Activated CD8-positive, alpha-beta T cell treated with anti-CD3 and anti-CD28 coated beads for 36 hours (primary cell): ENCODE measurements around the gene RXRB. TPM values are rescaled to one million over a fixed set of nuclear protein-coding genes. Genes with fewer than 3 reads are reported as not detected.

Source experiments
- ATAC-seq: fragments of 200-7000 bp; cut with Tn5 transposase; one replicate; pipeline ENCODE4 v1.10.0; 2021; ENCODE audit warnings: mild to moderate bottlenecking, moderate library complexity
- CTCF ChIA-PET: fragments of 350-600 bp; sonication (Branson Sonifier 250); formaldehyde crosslinking; loops from one replicate; lab custom pipeline; 2021; ENCODE audit warnings: antibody characterized with exemption; lab: Charles Lee
- POLR2A ChIA-PET: fragments of 350-600 bp; sonication (Branson Sonifier 250); formaldehyde crosslinking; loops from one replicate; lab custom pipeline; 2021; ENCODE audit warnings: antibody characterized with exemption; lab: Charles Lee
- DNase-seq: peaks from one replicate; pipeline ENCODE4 v3.0.0-alpha.2; 2020
- H3K27ac Mint-ChIP-seq: one replicate; pipeline ENCODE4 v1.8.0; 2021; ENCODE audit warnings: mild to moderate bottlenecking, mixed read lengths
- H3K27me3 Mint-ChIP-seq: one replicate; pipeline ENCODE4 v1.8.0; 2021; ENCODE audit warnings: mixed read lengths
- H3K36me3 Mint-ChIP-seq: one replicate; pipeline ENCODE4 v1.8.0; 2021; ENCODE audit warnings: low read depth, mixed read lengths
- H3K4me1 Mint-ChIP-seq: one replicate; pipeline ENCODE4 v1.8.0; 2021; ENCODE audit warnings: low read depth, mixed read lengths
- H3K4me3 Mint-ChIP-seq: one replicate; pipeline ENCODE4 v1.8.0; 2021; ENCODE audit warnings: mild to moderate bottlenecking, moderate library complexity, mixed read lengths
- H3K9me3 Mint-ChIP-seq: one replicate; pipeline ENCODE4 v1.8.0; 2021; ENCODE audit warnings: mixed read lengths
- intact Hi-C: fragments of 100-400 bp; cut with micrococcal nuclease; formaldehyde crosslinking; loops from one replicate; pipeline ENCODE4 v1.10.0; 2022
- total RNA-seq, 2 experiments: library from RNA; stranded (reverse); gene quantifications; one replicate each; pipeline ENCODE4 v1.2.3, GENCODE V29; 2021
- TF ChIP-seq, protein P1 (sequence below): fragments of 200-600 bp; IDR thresholded peaks from one replicate; pipeline ENCODE4 v1.8.0; 2022; ENCODE audit warnings: antibody characterized with exemption, mild to moderate bottlenecking

RXRB gene
- total RNA-seq = 10 to 100 TPM; 41.2 to 41.9 TPM

DNA sequence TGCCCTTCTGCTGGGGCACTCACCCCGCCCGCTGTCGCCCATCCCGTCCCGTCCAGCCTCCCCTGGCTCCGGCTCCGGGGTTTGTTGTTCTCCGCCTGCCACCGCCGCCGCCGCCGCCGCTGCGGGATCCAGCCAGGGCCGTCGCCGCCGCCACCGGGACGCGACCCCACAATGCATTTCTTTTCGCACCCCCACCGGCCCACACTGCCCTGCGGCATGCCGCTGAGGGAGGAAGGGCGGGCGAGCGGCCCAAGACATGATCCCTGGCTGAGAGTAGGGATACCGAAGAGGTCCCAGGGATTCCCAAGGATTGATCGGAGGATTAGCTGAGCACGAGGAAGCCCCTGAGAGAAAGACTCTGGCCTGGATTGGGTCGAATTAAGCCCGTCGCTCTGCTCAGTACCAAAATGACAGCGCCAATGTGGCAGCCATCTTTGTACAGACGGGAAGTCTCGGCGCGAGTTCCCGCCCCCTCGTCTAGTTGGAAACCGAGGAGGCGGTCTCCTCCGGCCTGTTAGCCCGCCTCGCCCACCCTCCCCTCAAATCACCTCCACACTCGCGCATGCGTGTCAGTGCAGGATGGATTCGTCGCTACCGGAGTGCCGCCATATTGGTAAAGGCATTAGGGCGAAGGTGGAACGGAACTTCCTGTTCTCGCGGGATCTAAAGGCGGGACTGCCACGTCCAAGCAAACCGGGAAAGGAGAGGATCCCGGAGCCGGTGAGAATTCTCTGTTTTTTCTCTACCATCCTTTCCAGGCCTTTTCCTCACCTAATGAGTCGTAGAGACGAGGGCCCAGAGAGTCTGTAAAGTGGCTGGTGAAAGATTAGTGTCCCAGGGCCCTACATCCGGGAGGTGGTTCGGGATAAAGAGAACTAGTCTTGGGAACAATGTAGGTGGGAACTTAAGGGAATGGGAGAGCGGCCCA, at the start of gene RXRB, which contains the start of gene SLC39A7:
TSS of gene RXRB (minus strand) at position 447 of the 928 bp plus-strand sequence. CDS start at position 258, 189 bp downstream.
TSS of gene SLC39A7 (plus strand) at position 649 of the 928 bp plus-strand sequence. CDS start 379 bp downstream, outside the sequence.
- TF ChIP-seq, protein P1, sequence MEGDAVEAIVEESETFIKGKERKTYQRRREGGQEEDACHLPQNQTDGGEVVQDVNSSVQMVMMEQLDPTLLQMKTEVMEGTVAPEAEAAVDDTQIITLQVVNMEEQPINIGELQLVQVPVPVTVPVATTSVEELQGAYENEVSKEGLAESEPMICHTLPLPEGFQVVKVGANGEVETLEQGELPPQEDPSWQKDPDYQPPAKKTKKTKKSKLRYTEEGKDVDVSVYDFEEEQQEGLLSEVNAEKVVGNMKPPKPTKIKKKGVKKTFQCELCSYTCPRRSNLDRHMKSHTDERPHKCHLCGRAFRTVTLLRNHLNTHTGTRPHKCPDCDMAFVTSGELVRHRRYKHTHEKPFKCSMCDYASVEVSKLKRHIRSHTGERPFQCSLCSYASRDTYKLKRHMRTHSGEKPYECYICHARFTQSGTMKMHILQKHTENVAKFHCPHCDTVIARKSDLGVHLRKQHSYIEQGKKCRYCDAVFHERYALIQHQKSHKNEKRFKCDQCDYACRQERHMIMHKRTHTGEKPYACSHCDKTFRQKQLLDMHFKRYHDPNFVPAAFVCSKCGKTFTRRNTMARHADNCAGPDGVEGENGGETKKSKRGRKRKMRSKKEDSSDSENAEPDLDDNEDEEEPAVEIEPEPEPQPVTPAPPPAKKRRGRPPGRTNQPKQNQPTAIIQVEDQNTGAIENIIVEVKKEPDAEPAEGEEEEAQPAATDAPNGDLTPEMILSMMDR = no peak
- ChIA-PET CTCF (interaction anchor here (1.0 to 6.1 kb wide), 3 partner anchors 49 to 78 kb away, joined by 3 to 51 read pairs (median 6); no protein-coding TSS in a partner anchor), POLR2A (interaction anchor here (0.7 to 1.5 kb wide), 6 partner anchors 9 to 77 kb away, joined by 3 to 4 read pairs (median 3); partner anchors contain the start of genes RPS18 and VPS52)
- no peaks in the 10 kb centered on the region for H3K27me3 Mint-ChIP-seq
- peak; percentile 100 for DNase-seq
- ATAC-seq = peak; percentile 66
- peak within 1 kb of the TSS; percentile 99 for H3K27ac Mint-ChIP-seq
- H3K4me3 Mint-ChIP-seq = peak within 1 kb of the TSS; percentile 98
- intact Hi-C loops = no loop called here
- peaks cover 56% of the 10 kb centered on the region for H3K36me3 Mint-ChIP-seq
- H3K4me1 Mint-ChIP-seq = peaks cover 61% of the 10 kb centered on the region
- no peaks in the 10 kb centered on the region for H3K9me3 Mint-ChIP-seq

DNA sequence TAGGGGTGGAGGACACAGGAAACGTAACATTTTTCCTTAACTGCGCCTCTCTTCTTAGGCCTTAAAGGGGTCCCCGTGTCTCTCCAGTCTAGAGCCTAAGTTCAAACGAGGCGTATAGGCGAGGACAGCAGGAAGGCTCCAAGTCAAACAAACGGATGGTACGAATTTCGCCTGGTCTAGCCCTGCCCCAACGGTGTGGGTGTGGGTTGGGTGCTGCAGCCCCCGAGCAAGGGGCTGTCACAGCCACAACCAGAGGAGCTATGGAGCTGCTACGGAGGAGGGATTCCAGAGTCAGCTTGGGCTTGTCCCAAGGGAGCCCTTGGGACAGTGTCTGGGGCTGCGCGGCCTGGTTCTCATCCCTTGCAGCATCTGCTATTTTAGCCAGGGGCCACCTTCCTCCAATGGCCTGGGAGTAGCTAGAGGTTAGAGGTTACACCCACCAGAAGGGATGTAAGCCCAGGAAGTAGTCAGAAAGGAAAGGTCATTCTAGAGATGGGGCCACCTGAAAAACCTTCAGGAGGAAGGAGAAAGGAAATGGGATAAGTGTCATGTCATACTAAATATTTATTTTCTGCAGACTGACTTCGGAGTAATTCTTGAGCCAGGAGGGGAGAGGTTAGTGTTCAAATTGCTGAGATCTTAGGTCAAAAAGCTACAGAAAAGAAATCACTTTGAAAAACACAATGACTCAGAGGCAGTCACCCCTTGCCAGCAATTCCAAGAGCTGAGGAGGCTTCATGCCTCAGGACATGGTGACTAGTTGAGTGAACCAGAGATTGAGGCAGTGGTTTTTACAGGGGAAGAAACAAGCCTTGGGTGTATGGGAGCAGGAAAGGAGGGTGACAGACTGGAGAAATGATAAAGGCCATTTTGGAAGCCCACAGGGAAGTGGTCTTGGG, 49.5 kb upstream of the RXRB start:
- peak overlapping the region; percentile 95 for H3K27ac Mint-ChIP-seq
- no peak for ATAC-seq
- CTCF ChIA-PET = interaction anchor here (0.6 to 5.2 kb wide), 20 partner anchors 12 to 266 kb away, joined by 3 to 75 read pairs (median 8); partner anchors contain the start of genes RING1, RPS18, RXRB and SLC39A7
- H3K36me3 Mint-ChIP-seq = peaks cover 28% of the 10 kb centered on the region
- H3K4me3 Mint-ChIP-seq = peak overlapping the region; percentile 92
- H3K27me3 Mint-ChIP-seq = no peaks in the 10 kb centered on the region
- POLR2A ChIA-PET = interaction anchor here (0.5 to 5.2 kb wide), 19 partner anchors 9 to 445 kb away, joined by 3 to 53 read pairs (median 6); partner anchors contain the start of genes B3GALT4, HSD17B8, RING1 and RPS18
- TF ChIP-seq, protein P1 = no peak
- peaks cover 34% of the 10 kb centered on the region for H3K4me1 Mint-ChIP-seq
- DNase-seq = peak; percentile 28
- intact Hi-C loops = loop anchor here (2.0 to 10.0 kb wide), 4 partner anchors 38 to 245 kb away; partner anchors contain the start of gene HLA-DOA
- H3K9me3 Mint-ChIP-seq = no peaks in the 10 kb centered on the region

DNA sequence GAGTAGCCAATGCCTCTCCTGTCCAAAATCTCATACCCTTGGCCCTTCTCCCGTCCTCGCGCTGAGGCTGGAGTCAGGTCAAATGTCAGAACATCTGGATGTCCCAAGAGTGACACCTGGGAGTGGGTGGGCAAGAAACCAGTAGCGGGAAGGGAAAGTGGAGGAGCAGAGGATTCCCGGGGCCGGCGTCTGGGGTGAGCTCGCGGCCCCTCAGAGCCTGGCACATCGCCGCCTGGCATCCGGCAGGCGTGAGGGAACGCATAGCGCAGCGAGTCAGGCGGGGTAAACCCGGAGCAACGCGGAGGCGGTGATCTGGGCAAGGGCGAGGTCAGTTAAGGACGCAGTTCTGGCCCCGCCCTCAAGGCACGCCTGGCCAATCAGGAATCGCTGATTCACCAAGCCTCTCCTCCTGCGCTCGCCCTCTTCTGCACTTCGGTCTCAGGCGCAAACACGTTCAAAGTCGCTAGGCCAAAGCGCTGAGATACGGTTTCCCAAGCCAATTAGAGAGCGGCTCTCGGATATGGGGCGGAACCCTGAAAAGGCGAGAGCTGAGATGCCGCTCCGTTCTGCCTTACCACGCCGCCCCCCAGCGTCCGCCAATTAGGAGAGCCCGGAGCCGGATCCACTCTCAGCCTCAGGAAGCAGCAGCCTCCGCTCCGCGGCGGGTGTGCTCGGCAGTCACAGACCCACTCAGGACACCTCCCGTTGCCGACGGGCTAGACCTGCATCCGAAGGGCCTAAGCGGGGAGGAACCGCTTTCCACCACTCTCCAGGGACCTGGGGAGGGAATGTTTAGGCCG, 48.7 kb upstream of the RXRB start:
- peak; percentile 91 for ATAC-seq
- TF ChIP-seq, protein P1 = no peak
- Mint-ChIP-seq H3K36me3 (peaks cover 28% of the 10 kb centered on the region), H3K4me1 (peaks cover 34% of the 10 kb centered on the region), H3K4me3 (peak overlapping the region; percentile 92), H3K27me3 (no peaks in the 10 kb centered on the region), H3K9me3 (no peaks in the 10 kb centered on the region), H3K27ac (peak overlapping the region; percentile 97)
- DNase-seq = peak; percentile 99
- intact Hi-C loops = loop anchor here (2.0 to 10.0 kb wide), 4 partner anchors 37 to 244 kb away; partner anchors contain the start of gene HLA-DOA
- ChIA-PET CTCF (interaction anchor here (0.6 to 5.2 kb wide), 48 partner anchors 10 to 357 kb away, joined by 3 to 75 read pairs (median 6); partner anchors contain the start of genes B3GALT4, HLA-DMA, HLA-DPB1 and HSD17B8), POLR2A (interaction anchor here (0.5 to 5.2 kb wide), 30 partner anchors 9 to 445 kb away, joined by 3 to 53 read pairs (median 6); partner anchors contain the start of genes B3GALT4, COL11A2, HSD17B8 and RING1)

DNA sequence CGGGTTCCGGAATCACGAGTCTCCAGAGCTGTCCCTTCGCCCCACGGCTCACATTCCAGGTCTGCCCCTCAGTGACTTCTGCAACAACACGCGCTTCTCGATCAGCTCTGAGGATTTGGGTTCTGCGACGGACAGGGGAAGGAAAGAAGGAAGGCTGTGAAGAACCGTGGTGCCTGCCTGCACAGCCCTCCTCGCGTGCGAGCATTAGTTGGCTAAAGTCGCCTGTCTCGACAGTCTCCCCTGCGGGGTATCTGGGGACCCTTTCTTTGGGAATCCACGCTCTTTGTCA, 48.1 kb upstream of the RXRB start:
- intact Hi-C loops = loop anchor here (2.0 to 10.0 kb wide), 4 partner anchors 36 to 244 kb away; partner anchors contain the start of gene HLA-DOA
- POLR2A ChIA-PET = interaction anchor here (0.5 to 5.2 kb wide), 25 partner anchors 9 to 395 kb away, joined by 3 to 53 read pairs (median 6); partner anchors contain the start of genes B3GALT4, COL11A2, HSD17B8 and PSMB9

More for the DNA sequence above, 48.1 kb upstream of the RXRB start:
- Mint-ChIP-seq H3K4me3 (peak overlapping the region; percentile 92), H3K4me1 (peaks cover 34% of the 10 kb centered on the region), H3K27me3 (no peaks in the 10 kb centered on the region), H3K27ac (peak overlapping the region; percentile 97), H3K9me3 (no peaks in the 10 kb centered on the region), H3K36me3 (peaks cover 28% of the 10 kb centered on the region)
- TF ChIP-seq, protein P1 = peak; percentile 65
- CTCF ChIA-PET = interaction anchor here (0.6 to 5.2 kb wide), 46 partner anchors 10 to 356 kb away, joined by 3 to 75 read pairs (median 6); partner anchors contain the start of genes B3GALT4, HLA-DMA, HLA-DPB1 and HSD17B8
- DNase-seq = no peak
- ATAC-seq = peak; percentile 17
